GM12878 (cell line): ENCODE measurements around the gene PLXNC1. TPM values are rescaled to one million over a fixed set of nuclear protein-coding genes. Genes with fewer than 3 reads are reported as not detected.

Source experiments
- ATAC-seq: fragments of 200-7000 bp; cut with Tn5 transposase; 3 replicates; pipeline ENCODE4 v1.9.1; 2020; ENCODE audit warnings: mild to moderate bottlenecking, moderate library complexity
- BruUV-seq: library from RNA; stranded (reverse); fragments of 400-500 nt; replicated peaks from 2 replicates; lab custom pipeline; 2021; lab: Mats Ljungman, UMichigan
- CTCF ChIA-PET: fragments of 300-600 bp; sonication (Branson Sonifier 250); formaldehyde crosslinking; extraction: SDS; loops from one replicate; lab custom pipeline; 2021; ENCODE audit warnings: inconsistent platforms; lab: Yijun Ruan, JAX
- POLR2A ChIA-PET: fragments of 350-600 bp; formaldehyde crosslinking; extraction: SDS; loops from one replicate; lab custom pipeline; 2021; ENCODE audit warnings: inconsistent platforms; lab: Charles Lee
- RAD21 ChIA-PET: fragments of 300-600 bp; sonication (Branson Sonifier 250); formaldehyde crosslinking; loops from one replicate; lab custom pipeline; 2023; ENCODE audit warnings: antibody characterized with exemption; ENCODE audit not compliant: unreplicated experiment; lab: Charles Lee
- SMC1A ChIA-PET: fragments of 300-600 bp; sonication (Branson Sonifier 250); formaldehyde crosslinking; loops from one replicate; lab custom pipeline; 2023; ENCODE audit not compliant: unreplicated experiment, uncharacterized antibody; lab: Charles Lee
- DNase-seq: peaks from one replicate; pipeline ENCODE4 v3.0.0-alpha.2; 2011; ENCODE audit warnings: low read depth, low spot score
- FAIRE-seq: peaks from 3 replicates; lab custom pipeline; 2011; peaks lifted over from hg19 to GRCh38; lab: Jason Lieb, UNC
- H2AFZ ChIP-seq: 2 replicates; pipeline ENCODE4 v1.6.0; 2011; ENCODE audit warnings: low read depth, low read length, control low read depth; ENCODE audit not compliant: control insufficient read depth
- H3K27ac ChIP-seq: 2 replicates; pipeline ENCODE4 v1.5.1; 2011; ENCODE audit warnings: control low read depth; ENCODE audit not compliant: control insufficient read depth, insufficient read depth
- H3K27me3 ChIP-seq, 2 experiments: replicated peaks in 1 of 2; 2 replicates each; pipeline versions ENCODE4 v1.6.0 to v1.6.1; 2011; ENCODE audit warnings: low read length in 1 of 2; ENCODE audit not compliant: control insufficient read depth in 2 of 2, insufficient read depth in 2 of 2
- H3K36me3 ChIP-seq, 2 experiments: 2 replicates each; pipeline ENCODE4 v1.5.1; 2011; ENCODE audit warnings: low read length in 1 of 2; ENCODE audit not compliant: control insufficient read depth in 2 of 2, insufficient read depth in 2 of 2
- H3K4me1 ChIP-seq: 2 replicates; pipeline ENCODE4 v1.6.1; 2011; ENCODE audit warnings: mild to moderate bottlenecking, low read length, moderate library complexity, mixed read lengths; ENCODE audit not compliant: control insufficient read depth, insufficient read depth
- H3K4me2 ChIP-seq: 2 replicates; pipeline ENCODE4 v1.6.0; 2011; ENCODE audit warnings: control low read depth; ENCODE audit not compliant: control insufficient read depth, insufficient read depth
- H3K4me3 ChIP-seq: fragments of 200-600 bp; sonication (generic); 2 replicates; pipeline ENCODE4 v1.5.1; 2016
- H3K79me2 ChIP-seq: 2 replicates; pipeline ENCODE4 v1.6.0; 2011; ENCODE audit warnings: low read length; ENCODE audit not compliant: control insufficient read depth, insufficient read depth
- H3K9ac ChIP-seq: 2 replicates; pipeline ENCODE4 v1.8.0; 2011; ENCODE audit warnings: low read length, control low read depth, mixed read lengths; ENCODE audit not compliant: control insufficient read depth, insufficient read depth
- H3K9me3 ChIP-seq: replicated peaks from 3 replicates; pipeline ENCODE4 v1.5.1; 2011; ENCODE audit warnings: mild to moderate bottlenecking, low read length; ENCODE audit not compliant: control insufficient read depth, insufficient read depth
- H4K20me1 ChIP-seq: 2 replicates; pipeline ENCODE4 v1.6.0; 2011; ENCODE audit not compliant: control insufficient read depth, insufficient read depth
- BACH1 ChIP-seq: fragments of 450-650 bp; IDR thresholded peaks from 2 replicates; pipeline ENCODE4 v1.6.1; 2017; ENCODE audit warnings: mild to moderate bottlenecking, borderline replicate concordance
- BMI1 ChIP-seq: fragments of 450-650 bp; IDR thresholded peaks from 2 replicates; pipeline ENCODE4 v1.6.1; 2016; ENCODE audit warnings: mild to moderate bottlenecking, moderate library complexity, borderline replicate concordance
- FOXK2 ChIP-seq: fragments of 450-650 bp; IDR thresholded peaks from 2 replicates; pipeline ENCODE4 v1.6.1; 2017; ENCODE audit warnings: mild to moderate bottlenecking, moderate library complexity
- IKZF1 ChIP-seq: fragments of 450-650 bp; conservative IDR thresholded peaks from 2 replicates; pipeline ENCODE4 v1.6.1; 2017; ENCODE audit warnings: antibody characterized with exemption, mild to moderate bottlenecking
- IKZF2 ChIP-seq, 2 experiments: fragments of 450-650 bp; IDR thresholded peaks; 2 replicates each; pipeline ENCODE4 v1.6.1; 2017; ENCODE audit warnings: mild to moderate bottlenecking in 2 of 2, moderate library complexity in 2 of 2
- JUND ChIP-seq: IDR thresholded peaks from 2 replicates; pipeline ENCODE4 v1.6.1; 2012; ENCODE audit warnings: low read depth, mild to moderate bottlenecking, low read length, improper control_type of control experiment, moderate library complexity
- MTA3 ChIP-seq: IDR thresholded peaks from 2 replicates; pipeline ENCODE4 v1.6.1; 2012; ENCODE audit warnings: low read length, inconsistent platforms, borderline replicate concordance
- POU2F2 ChIP-seq: IDR thresholded peaks from 3 replicates; pipeline ENCODE4 v1.6.1; 2011; ENCODE audit warnings: low read depth, mild to moderate bottlenecking, low read length, borderline replicate concordance
- RCOR1 ChIP-seq: conservative IDR thresholded peaks from 2 replicates; pipeline ENCODE4 v1.6.1; 2012; ENCODE audit warnings: low read depth, low read length, improper control_type of control experiment
- RFX5 ChIP-seq: IDR thresholded peaks from 2 replicates; pipeline ENCODE4 v1.6.1; 2011; ENCODE audit warnings: low read depth, low read length, improper control_type of control experiment
- RUNX3 ChIP-seq: IDR thresholded peaks from 2 replicates; pipeline ENCODE4 v1.6.1; 2012; ENCODE audit warnings: low read length, inconsistent platforms
- SMAD1 ChIP-seq: fragments of 450-650 bp; IDR thresholded peaks from 2 replicates; pipeline ENCODE4 v1.6.1; 2018; ENCODE audit warnings: mild to moderate bottlenecking, low read depth; ENCODE audit not compliant: partially characterized antibody
- TARDBP ChIP-seq: IDR thresholded peaks from 2 replicates; pipeline ENCODE4 v1.6.1; 2016; ENCODE audit warnings: borderline replicate concordance
- USF1 ChIP-seq: IDR thresholded peaks from 2 replicates; pipeline ENCODE4 v1.6.1; 2011; ENCODE audit warnings: borderline replicate concordance, low read depth, mild to moderate bottlenecking, moderate library complexity, mixed read lengths, low read length; ENCODE audit not compliant: insufficient read depth; ENCODE audit errors: extremely low read length
- ZNF217 ChIP-seq: fragments of 450-650 bp; IDR thresholded peaks from 2 replicates; pipeline ENCODE4 v1.6.1; 2017; ENCODE audit warnings: antibody characterized with exemption, mild to moderate bottlenecking
- ZNF384 ChIP-seq: IDR thresholded peaks from 2 replicates; pipeline ENCODE4 v1.6.1; 2012; ENCODE audit warnings: low read depth, mild to moderate bottlenecking, low read length, improper control_type of control experiment, borderline replicate concordance
- ZZZ3 ChIP-seq: IDR thresholded peaks from 2 replicates; pipeline ENCODE4 v1.6.1; 2011; ENCODE audit warnings: low read depth; ENCODE audit not compliant: control insufficient read depth, insufficient read length
- WGBS: methylation state at CpG from one replicate; pipeline ENCODE4 v1.1.6; 2016; ENCODE audit warnings: low lambda C conversion rate; ENCODE audit not compliant: insufficient replicate concordance, insufficient coverage; ENCODE audit errors: missing lambda C conversion rate; 5-methylcytosine and 5-hydroxymethylcytosine counted together
- in situ Hi-C: fragments of 300-500 bp; cut with MboI; formaldehyde crosslinking; loops from 9 replicates; pipeline ENCODE4 v1.14.3; 2018; ENCODE audit warnings: mixed read lengths
- intact Hi-C: fragments of 100-400 bp; cut with micrococcal nuclease; formaldehyde crosslinking; loops from one replicate; pipeline ENCODE4 v1.14.2; 2022; ENCODE audit not compliant: unreplicated experiment
- polyA plus RNA-seq, 11 experiments: library from polyadenylated mRNA; depleted of rRNA in 4 of 11; unstranded in 6 of 11; stranded (reverse) in 5 of 11; fragments of >200 nt; fragmentation: Nextera tagmentation in 4 of 11; fragmentation: Illumina TruSeq in 1 of 11; extraction: Ambion mirVana in 4 of 11; extraction: Trizol in 1 of 11; gene quantifications; 1 replicate in 1 of 11; 2 replicates in 10 of 11; pipeline versions ENCODE4 v1.2.1 to v1.2.3, GENCODE V29; 2011 to 2016; ENCODE audit warnings: inconsistent platforms in 2 of 11, missing spikeins in 2 of 11, low read depth in 1 of 11
- total RNA-seq, 4 experiments: library from RNA; depleted of rRNA in 3 of 4; stranded (reverse); fragments of >200 nt in 3 of 4; fragmentation: Illumina TruSeq in 1 of 4; extraction: Trizol in 1 of 4; gene quantifications; 2 replicates each; pipeline versions ENCODE4 v1.2.1 to v1.2.3, GENCODE V29; 2013 to 2021
- TF ChIP-seq, protein P1 (sequence below): IDR thresholded peaks from 2 replicates; pipeline ENCODE4 v1.6.1; 2012; ENCODE audit warnings: mild to moderate bottlenecking, low read depth, low read length
- TF ChIP-seq, protein P2 (sequence below): IDR thresholded peaks from 2 replicates; pipeline ENCODE4 v1.6.1; 2012; ENCODE audit warnings: low read depth, low read length, improper control_type of control experiment

Gene PLXNC1
- total and polyA plus RNA-seq, 10 of the 15 experiments (the other 5 are each of a cell fraction or from before 2014, with no cell fraction given): 5.2 to 41.2 (median 24.6) TPM

GRCh38 chr12:94123127-94123526 lies 25.2 kb upstream of the PLXNC1 start:
- H3K4me2 ChIP-seq: no peak overlapping the region
- intact Hi-C loops: no loop called here
- BruUV-seq: no TSS peak
- H3K27me3 ChIP-seq: no peaks in the 10 kb centered on the region; a peak in 1 of 4 replicates
- SMC1A ChIA-PET: interaction anchor here (1.2 to 2.4 kb wide), 6 partner anchors 11 to 313 kb away, joined by 3 to 8 read pairs (median 4); no protein-coding TSS in a partner anchor
- in situ Hi-C loops: no loop called here
- no peaks in the 10 kb centered on the region for H3K36me3 ChIP-seq
- FAIRE-seq (no peak), DNase-seq (no peak), ATAC-seq (peak; percentile 79)
- H3K4me1 ChIP-seq: peaks cover 6% of the 10 kb centered on the region; the same call in 1 of the 2 replicates
- no peak overlapping the region for H3K9ac ChIP-seq
- no peak overlapping the region for H3K4me3 ChIP-seq
- CTCF ChIA-PET: interaction anchor here (1.5 to 3.3 kb wide), 4 partner anchors 11 to 22 kb away, joined by 3 to 30 read pairs (median 14); no protein-coding TSS in a partner anchor
- no peak for TF ChIP-seq RCOR1
- TF ChIP-seq, protein P1, sequence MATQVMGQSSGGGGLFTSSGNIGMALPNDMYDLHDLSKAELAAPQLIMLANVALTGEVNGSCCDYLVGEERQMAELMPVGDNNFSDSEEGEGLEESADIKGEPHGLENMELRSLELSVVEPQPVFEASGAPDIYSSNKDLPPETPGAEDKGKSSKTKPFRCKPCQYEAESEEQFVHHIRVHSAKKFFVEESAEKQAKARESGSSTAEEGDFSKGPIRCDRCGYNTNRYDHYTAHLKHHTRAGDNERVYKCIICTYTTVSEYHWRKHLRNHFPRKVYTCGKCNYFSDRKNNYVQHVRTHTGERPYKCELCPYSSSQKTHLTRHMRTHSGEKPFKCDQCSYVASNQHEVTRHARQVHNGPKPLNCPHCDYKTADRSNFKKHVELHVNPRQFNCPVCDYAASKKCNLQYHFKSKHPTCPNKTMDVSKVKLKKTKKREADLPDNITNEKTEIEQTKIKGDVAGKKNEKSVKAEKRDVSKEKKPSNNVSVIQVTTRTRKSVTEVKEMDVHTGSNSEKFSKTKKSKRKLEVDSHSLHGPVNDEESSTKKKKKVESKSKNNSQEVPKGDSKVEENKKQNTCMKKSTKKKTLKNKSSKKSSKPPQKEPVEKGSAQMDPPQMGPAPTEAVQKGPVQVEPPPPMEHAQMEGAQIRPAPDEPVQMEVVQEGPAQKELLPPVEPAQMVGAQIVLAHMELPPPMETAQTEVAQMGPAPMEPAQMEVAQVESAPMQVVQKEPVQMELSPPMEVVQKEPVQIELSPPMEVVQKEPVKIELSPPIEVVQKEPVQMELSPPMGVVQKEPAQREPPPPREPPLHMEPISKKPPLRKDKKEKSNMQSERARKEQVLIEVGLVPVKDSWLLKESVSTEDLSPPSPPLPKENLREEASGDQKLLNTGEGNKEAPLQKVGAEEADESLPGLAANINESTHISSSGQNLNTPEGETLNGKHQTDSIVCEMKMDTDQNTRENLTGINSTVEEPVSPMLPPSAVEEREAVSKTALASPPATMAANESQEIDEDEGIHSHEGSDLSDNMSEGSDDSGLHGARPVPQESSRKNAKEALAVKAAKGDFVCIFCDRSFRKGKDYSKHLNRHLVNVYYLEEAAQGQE: no peak
- no peak for TF ChIP-seq RFX5
- peak; percentile 48 for TF ChIP-seq IKZF1
- no peak for TF ChIP-seq TARDBP
- TF ChIP-seq POU2F2: no peak
- TF ChIP-seq SMAD1: no peak
- no peak for TF ChIP-seq USF1
- peak; percentile 54; the same call in 1 of the 2 replicates for TF ChIP-seq RUNX3
- no peak for TF ChIP-seq MTA3
- TF ChIP-seq FOXK2: no peak
- peak; percentile 29 to 34; a peak in 2 of 4 replicates for TF ChIP-seq IKZF2 (IDR thresholded peaks at IDR 0.05)
- no peak for TF ChIP-seq BACH1
- no peak for TF ChIP-seq ZNF384
- TF ChIP-seq, protein P2, sequence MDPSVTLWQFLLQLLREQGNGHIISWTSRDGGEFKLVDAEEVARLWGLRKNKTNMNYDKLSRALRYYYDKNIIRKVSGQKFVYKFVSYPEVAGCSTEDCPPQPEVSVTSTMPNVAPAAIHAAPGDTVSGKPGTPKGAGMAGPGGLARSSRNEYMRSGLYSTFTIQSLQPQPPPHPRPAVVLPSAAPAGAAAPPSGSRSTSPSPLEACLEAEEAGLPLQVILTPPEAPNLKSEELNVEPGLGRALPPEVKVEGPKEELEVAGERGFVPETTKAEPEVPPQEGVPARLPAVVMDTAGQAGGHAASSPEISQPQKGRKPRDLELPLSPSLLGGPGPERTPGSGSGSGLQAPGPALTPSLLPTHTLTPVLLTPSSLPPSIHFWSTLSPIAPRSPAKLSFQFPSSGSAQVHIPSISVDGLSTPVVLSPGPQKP: no peak
- TF ChIP-seq JUND: no peak
- no peak for TF ChIP-seq ZZZ3
- no peak for TF ChIP-seq BMI1
- TF ChIP-seq ZNF217: no peak
- H2AFZ ChIP-seq: no peak overlapping the region
- H3K27ac ChIP-seq: no peak overlapping the region
- no peaks in the 10 kb centered on the region for H3K9me3 ChIP-seq
- no peaks in the 10 kb centered on the region for H3K79me2 ChIP-seq
- POLR2A ChIA-PET: no interaction called here
- RAD21 ChIA-PET: interaction anchor here (1.1 to 3.8 kb wide), 2 partner anchors 12 to 21 kb away, joined by 3 to 19 read pairs; no protein-coding TSS in a partner anchor
- 95% methylated on average over 1 of the region's 2 CpGs for WGBS
- H4K20me1 ChIP-seq: no peaks in the 10 kb centered on the region
